Activated T-cell treated with anti-CD3 and anti-CD28 coated beads for 48 hours (primary cell): ENCODE results near the gene ABR.
A peak's percentile ranks its signal among the peaks of the same experiment; 100 is the strongest.
"Not testable (repeated sequence)": the region's sequence is repeated elsewhere in the genome, so short reads cannot be mapped to it uniquely, and the experiment has no call there.

ENCODE experiments used
- DNase-seq: peaks from one replicate; pipeline ENCODE4 v3.0.0-alpha.2; 2020; ENCODE audit warnings: low read depth

The ABR gene

DNA sequence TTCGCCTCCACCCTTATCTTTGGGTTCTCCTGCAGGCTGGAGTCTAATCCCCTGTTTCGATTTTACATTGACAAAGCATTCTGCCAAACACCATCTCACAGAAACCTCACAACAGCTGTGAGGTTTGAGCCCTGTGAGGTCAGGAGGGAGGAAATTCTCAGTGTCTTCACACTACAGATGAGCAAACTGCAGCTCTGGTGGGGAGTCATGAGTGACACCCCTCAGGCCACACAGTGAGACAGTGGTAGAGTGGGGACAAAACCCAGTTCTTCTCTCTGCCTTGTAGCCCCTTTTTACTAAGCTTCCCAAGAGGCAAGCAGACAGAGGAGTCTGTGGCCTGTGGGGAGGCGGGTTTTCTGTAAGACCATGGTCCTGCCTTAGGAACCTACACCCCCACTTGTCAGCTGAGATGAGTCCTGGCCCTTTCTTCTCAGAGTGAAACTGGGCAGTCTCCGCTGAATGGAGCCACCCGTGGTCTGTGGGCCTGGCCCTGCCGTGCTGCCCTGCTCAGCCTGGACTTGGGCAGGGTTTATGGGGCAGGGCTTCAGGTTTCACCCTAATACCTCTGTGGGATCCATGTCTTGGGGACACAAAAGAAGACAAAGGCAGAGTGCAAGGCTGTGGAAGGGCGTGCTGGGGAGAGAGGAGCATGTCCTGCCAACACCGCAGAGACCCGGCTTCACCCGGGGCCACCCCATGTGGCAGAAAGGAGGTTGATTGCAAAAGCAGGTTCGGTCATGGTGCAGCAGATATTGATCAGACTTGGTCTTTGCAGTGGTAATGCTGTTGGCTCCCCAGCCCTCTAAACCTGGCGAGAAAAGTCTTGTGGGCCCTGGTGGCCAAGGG, 59.0 kb downstream of the ABR start:
- no peak for DNase-seq

DNA sequence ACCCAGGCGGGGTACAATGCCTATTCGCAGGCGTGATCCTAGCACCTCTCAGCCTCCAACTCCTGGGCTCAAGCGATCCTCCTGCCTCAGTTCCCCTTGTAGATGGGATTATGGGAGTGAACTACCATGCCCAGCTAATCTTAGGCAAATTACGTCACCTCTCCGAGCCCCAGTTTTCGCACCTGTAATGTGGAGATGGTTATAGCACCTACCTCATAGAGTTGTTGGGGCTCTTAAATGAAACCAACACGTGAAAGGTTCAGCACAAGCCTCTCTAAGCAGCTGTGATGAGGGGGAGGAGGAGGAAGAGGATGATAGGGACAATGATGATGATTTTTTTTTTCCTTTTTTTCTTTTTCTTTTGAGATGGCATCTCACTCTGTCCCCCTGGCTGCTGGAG, 59.9 kb downstream of the ABR start:
- DNase-seq = no peak

DNA sequence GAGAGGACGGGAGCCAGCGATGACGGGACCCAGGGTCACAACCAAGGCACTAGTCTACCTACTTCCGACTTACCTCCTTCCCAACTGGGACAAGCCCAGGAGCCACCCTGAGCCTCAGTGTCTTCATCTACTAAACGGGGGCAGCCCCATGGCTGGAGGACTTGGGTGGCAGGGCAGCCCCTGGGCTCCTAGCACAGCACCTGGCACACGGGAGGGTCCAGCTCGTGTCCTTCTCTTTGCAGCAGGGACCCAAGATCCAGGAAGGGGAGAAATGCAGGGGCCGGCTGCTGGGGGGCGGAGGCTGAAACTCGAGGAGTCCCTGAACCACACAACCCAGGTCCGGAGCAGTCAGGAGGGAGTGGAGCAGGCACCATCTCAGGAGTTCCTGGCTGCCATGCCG, 63.2 kb downstream of the ABR start:
- no peak for DNase-seq

GRCh38 chr17:1112875-1113274, 66.9 kb downstream of the ABR start:
- DNase-seq = no peak

DNA sequence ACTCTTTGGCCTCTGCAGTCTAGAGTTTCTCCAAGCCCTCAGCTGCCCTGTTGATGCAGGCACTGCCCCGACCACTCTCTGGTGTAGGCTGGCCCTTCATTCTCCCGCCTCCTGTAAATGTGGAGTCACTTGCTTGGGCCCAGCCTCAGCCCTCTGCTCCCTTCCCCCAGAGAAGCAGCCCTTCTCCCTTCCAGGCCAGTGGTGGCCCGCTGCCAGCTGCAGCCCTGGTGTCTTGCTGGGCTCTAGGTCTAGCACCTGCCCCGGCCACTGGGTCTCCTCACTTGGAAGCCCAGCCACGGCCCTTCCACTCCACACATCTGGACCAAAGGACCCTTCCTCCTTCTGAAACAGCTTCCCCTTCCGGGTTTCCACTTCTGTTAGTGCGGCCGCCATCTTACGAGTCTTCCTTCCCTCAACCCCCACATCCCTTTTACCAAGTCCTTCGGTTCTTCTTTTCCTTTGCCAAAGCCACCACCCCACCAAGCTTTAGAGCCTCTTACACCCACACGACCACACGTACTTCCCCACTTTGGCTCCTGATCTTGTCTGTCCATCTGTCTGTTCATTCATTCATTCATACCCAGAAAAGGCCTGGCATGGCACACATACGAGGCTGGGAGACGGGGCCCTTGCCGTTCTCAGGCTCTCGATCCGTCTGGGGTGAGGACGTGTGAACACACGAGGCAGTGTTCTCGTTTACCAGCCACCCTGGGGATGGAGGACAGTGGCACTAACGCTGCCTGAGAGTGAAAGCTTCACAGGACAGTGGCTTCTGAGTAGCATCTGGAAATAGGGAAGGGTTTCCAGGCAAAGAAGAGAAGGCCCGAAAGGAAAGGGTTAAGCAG, 68.0 kb downstream of the ABR start:
- DNase-seq = no peak

- no peak for DNase-seq
Observed at GRCh38 chr17:1110862-1111598, 68.8 kb downstream of the ABR start.

- no peak for DNase-seq
Observed at GRCh38 chr17:1110541-1110861, 69.3 kb downstream of the ABR start.

DNA sequence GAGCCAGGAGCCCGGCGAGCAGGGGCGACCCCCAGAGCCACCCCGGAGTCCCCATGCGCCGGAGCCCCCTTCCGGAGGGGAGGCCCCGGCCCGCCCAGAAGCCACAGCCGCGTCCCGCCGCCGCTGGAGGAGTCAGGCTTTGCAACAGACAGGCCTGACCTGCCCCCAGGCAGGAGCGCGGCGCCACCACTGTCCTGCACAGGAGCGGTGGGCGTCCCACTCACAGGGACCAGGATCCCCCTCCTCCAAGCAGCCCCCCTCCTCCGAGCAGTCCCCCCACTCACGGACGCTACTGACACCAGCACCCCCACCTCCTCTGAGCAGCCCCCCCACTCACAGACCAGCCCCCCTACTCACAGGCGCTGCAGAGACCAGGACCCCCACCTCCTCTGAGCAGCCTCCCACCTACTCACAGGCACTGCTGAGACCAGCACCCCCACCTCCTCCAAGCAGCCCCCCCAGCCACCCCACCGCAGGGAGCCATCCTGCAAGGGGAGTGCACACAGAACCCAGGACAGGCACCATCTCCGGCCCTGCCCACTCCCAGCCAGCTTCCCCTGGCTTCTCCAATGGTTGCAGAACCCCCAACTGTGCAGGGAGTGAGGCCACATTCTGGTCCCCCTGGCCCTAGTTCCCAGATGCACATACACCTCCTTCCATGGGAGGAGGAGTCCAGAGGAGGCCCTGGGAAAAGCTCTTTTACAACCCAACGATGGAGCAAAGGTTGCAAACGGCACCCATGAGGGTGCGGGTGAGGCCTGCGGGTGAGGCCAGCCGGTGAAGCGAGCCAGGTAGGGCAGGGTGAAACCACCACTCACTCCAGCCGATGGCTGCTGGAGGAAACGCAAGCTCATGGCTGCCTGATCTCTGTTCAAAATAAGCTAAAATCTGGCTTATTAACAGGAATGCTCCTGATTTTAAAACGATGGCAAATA, 69.9 kb downstream of the ABR start:
- peak; percentile 51 for DNase-seq

GRCh38 chr17:1108765-1109605, 70.8 kb downstream of the ABR start:
- DNase-seq = peak; percentile 58

DNA sequence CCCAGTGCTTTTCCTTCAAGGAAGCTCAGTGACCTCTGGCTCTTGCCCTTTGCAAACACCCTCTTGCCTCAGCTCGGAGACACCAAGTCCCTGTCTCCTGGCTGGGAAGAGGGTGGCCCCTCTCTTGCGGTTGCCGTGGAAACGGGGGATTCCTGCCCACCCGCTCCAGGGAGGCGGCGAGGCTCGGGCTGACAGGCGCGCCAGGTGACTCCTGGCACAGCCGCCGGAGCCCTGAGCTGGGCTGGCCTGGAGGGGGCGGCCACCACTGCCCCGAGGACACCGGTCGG, 71.4 kb downstream of the ABR start:
- DNase-seq = no peak

DNA sequence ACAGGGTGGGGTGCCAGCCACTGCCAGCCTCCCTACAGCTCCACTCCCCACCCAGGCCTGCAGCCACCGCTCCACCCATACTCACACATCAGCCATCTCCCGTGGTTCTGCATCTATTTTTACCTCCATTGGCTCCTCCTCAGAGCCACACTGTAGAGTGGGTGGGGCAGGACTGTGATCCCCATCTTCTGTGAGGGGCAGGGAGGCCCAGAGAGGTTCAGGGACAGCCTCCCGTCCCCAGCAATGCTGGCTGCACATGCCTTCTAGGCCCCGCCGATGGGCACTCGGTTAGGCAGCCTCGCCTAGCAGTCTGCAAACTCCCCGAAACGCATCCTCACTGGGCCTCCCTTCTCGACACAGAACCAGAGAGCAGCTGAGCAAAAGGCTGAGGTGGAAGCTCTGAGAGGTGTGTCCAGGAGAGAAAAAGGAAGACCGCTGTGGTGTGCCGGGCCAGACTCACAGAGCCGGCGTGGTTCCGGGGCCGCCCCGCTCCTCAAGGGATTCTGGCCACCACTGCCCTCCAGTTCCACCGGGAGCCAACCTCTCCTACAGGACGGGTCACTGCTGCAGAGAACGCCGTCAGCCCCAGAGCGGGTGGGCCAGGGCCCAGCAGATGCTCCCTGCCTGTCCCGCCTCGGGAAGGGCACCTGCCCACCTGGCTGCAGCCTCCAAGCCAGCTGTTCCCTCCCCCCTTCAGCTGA, 71.9 kb downstream of the ABR start:
- no peak for DNase-seq

GRCh38 chr17:1107083-1107776, 72.6 kb downstream of the ABR start:
- DNase-seq = no peak

GRCh38 chr17:1104222-1104621, 75.6 kb downstream of the ABR start:
- DNase-seq = no peak

DNA sequence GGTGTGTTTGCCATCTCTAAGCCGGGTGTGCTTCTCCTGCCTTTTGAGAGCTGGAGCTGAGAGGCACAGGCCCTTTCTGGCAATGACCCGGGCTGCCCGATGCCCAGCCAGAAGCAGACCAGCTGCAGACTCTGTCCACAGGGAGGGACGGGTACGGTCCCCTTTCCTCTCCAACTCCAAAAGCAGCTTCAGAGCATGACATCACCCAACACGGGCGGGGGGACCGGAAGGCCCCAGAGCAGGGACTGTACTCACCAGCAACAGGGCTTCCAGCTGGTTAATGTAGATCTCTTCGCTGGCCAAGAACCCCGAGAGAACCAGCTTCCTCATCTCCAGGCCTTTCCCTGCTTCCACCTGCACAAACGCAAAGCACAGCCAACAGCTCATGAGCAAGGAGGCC, 79.4 kb downstream of the ABR start:
- DNase-seq = no peak

- no peak for DNase-seq
Observed at GRCh38 chr17:1099242-1099641, 80.5 kb downstream of the ABR start.

DNA sequence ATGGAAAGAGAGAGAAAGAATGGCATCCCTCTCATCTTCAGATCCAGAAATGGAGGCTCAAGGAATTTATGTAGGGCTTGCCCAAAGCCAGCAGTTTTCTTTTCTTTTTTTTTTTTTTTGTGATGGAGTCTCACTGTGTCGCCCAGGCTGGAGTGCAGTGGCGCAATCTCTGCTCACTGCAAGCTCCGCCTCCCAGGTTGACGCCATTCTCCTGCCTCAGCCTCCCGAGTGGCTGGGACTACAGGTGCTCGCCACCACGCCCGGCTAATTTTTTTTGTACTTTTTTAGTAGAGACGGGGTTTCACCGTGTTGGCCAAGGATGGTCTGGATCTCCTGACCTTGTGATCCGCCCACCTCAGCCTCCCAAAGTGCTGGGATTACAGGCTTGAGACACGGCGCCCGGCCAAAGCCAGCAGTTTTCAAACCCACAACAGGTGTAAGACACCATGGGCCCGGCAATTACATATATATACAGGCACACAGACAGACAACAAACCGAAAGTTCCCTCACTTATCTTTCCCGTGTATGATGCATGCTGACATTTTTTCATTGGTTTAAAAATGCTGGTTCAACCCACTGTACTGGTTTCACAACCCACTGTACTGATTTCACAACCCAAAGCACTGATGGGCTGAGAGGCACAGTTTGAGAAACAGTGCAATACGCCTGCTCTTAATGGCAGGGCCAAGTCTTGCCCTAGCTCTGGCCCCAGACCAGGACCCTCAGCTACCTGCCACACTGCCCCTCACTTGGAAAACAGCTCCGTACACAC, 81.6 kb downstream of the ABR start:
- DNase-seq = not testable (repeated sequence)

DNA sequence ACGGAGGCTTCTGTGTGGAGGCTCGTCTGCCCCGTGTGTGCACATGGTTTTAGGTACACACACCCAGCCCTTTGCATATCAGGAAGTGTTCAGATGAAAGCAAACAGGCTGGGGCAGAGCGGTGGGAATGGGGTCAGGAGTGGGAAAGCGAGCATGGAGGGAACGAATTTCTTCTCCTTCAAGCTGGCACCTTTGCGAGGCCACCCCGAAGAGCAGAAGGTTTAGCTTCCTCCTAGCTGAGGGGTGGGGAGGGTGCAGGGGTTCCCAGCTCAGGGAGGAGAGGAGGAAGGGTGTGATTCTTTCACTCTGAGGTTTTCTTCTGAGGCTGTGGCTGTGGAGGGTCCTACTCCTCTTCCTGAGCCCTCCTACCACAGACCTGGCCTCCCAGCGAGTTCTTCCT, 83.6 kb downstream of the ABR start:
- DNase-seq = no peak

DNA sequence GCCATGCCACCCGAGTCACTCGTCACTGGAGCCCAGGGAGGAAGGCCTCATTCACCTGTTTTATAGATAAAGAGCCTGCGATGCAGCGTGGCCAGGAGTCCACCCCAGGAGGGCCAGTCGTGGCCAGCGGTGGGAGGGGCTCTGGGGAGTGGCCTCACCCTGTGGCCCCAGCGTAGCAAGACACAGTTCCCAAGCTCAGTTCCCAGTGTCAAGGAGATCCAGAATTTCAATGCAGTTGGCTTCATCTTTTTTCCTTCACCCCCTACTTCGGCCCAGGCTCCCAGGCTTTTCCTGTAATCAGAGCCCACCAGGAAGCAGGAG, 84.0 kb downstream of the ABR start:
- no peak for DNase-seq
